ENCODE results near the gene MYRIP.
"Not testable (repeated sequence)": the region's sequence is repeated elsewhere in the genome, so short reads cannot be mapped to it uniquely, and the experiment has no call there.

Gene MYRIP

GRCh38 chr3:40020689-40021088 lies 211.3 kb downstream of the MYRIP start:
- ChIA-PET POLR2A (no interaction called here), CTCF (no interaction called here)
- no peak for TF ChIP-seq CTCF (IDR thresholded peaks at IDR 0.05; ENCODE audit: control extremely low read depth, extremely low read depth, low read depth, missing control alignments)
- no peak for DNase-seq (ENCODE audit: extremely low spot score)

GRCh38 chr3:40021338-40021737 lies 211.9 kb downstream of the MYRIP start:
- TF ChIP-seq CTCF (IDR thresholded peaks at IDR 0.05; ENCODE audit: control extremely low read depth, extremely low read depth, low read depth, missing control alignments) = no peak
- DNase-seq (ENCODE audit: extremely low spot score) = no peak
- ChIA-PET CTCF (no interaction called here), POLR2A (no interaction called here)

DNA sequence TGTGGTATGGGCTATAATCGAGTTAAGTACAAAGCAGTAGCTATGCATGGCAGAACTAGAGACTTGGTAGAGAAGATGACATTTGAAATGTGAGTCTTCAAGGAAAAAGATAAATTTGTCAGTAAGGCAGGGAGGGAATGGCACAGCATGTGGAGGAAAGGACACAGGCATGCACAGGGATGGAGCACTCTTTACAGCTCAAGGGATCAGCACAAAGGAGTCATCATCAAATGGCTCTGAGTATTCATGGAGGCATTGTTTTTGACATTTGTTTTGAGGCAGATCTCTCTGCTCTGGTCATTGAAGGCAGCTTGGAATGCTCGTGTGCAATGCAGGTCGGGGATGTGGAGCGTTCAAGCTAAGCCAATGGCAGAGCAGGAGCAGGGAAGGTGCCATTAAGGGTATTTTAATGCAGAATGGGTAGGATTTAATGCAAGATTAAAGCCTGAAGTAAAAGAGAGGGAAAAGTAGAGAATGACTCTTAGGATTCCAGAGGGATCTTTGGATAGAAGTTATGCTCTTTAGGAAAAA lies 213.0 kb downstream of the MYRIP start:
- POLR2A ChIA-PET = no interaction called here
- DNase-seq (ENCODE audit: extremely low spot score) = no peak
- CTCF ChIA-PET = no interaction called here
- no peak for TF ChIP-seq CTCF (IDR thresholded peaks at IDR 0.05; ENCODE audit: control extremely low read depth, extremely low read depth, low read depth, missing control alignments)

DNA sequence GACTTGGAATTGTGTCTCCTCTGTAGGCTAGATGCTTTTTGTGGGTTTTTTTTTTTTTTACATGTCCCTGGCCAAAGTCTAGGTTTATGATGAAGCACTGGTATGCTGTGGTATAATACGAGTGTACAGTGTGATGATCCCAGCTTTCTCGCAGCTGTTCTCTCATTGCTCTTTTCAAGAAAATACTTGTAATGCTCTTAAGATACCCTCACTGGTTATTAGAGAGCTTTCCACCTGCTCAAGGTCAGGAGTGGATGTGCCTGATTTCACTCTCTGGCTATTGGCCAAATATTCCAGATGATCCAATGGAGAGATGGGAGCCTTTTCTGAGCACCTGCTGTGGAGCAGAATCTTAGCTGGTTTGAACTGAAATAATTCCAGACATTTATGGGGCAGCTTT lies 215.1 kb downstream of the MYRIP start:
- DNase-seq (ENCODE audit: extremely low spot score) = no peak
- CTCF ChIA-PET = interaction anchor here (0.7 to 2.4 kb wide), 2 partner anchors 12 kb away, joined by 3 to 5 read pairs; no protein-coding TSS in a partner anchor
- TF ChIP-seq CTCF (IDR thresholded peaks at IDR 0.05; ENCODE audit: control extremely low read depth, extremely low read depth, low read depth, missing control alignments) = no peak
- POLR2A ChIA-PET = no interaction called here

DNA sequence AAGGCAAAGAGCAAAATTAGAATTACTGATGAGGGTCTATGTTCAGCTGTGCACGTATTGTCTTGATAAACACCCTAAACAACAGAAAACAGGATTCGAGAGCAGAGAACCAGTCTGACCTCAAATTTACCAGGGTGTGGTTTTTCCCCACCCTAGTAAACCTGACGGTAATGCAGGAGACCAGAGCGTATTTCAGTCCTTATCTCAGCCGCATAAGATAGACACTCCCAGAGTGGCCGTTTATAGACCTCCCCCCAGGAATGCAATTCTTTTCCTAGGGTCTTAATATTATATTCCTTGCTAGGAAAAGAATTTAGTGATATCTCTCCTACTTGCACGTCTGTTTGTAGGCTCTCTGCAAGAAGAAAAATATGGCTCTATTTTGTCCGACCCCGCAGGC lies 216.5 kb downstream of the MYRIP start:
- CTCF ChIA-PET = interaction anchor here (1.0 kb wide), 1 partner anchor 12 kb away, joined by 3 read pairs; no protein-coding TSS in a partner anchor
- DNase-seq (ENCODE audit: extremely low spot score); POLR2A ChIA-PET: not testable (repeated sequence)

- CTCF ChIA-PET = no interaction called here
- POLR2A ChIA-PET = no interaction called here
- DNase-seq (ENCODE audit: extremely low spot score) = no peak
- no peak for TF ChIP-seq CTCF (IDR thresholded peaks at IDR 0.05; ENCODE audit: control extremely low read depth, extremely low read depth, low read depth, missing control alignments)
These were observed 225.8 kb downstream of the MYRIP start for GRCh38 chr3:40035177-40035576.

DNA sequence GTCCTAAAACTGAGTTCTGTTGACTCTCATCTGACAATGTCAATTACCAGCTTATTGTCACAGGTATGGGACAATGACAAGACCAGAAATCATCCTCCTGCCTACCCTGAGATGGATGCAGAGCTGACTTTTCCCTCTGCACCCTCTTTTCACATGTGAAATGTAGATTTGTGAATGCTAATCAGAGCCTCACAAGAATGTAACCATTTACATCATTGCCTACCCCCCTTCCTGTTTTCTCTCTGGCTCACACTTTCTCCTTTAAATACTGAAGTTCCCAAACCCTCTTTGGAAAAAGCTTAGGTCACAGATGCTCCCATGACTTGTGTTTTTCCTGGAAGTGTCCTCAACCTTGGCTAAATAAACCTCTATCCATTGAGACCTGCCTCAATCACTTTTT lies 228.2 kb downstream of the MYRIP start:
- DNase-seq (ENCODE audit: extremely low spot score) = no peak
- CTCF ChIA-PET = interaction anchor here (1.4 to 1.6 kb wide), 2 partner anchors 10 to 11 kb away, joined by 3 to 6 read pairs; no protein-coding TSS in a partner anchor
- POLR2A ChIA-PET = no interaction called here
- no peak for TF ChIP-seq CTCF (IDR thresholded peaks at IDR 0.05; ENCODE audit: control extremely low read depth, extremely low read depth, low read depth, missing control alignments)

Measured in GM10248 (cell line).